ENCODE measurements around the gene CYLD. TPM values are rescaled to one million over a fixed set of nuclear protein-coding genes. Genes with fewer than 3 reads are reported as not detected.

CYLD gene
- total RNA-seq, 4 donors from 2014 or later: 5.2 to 56.5 (median 34.1) TPM

DNA sequence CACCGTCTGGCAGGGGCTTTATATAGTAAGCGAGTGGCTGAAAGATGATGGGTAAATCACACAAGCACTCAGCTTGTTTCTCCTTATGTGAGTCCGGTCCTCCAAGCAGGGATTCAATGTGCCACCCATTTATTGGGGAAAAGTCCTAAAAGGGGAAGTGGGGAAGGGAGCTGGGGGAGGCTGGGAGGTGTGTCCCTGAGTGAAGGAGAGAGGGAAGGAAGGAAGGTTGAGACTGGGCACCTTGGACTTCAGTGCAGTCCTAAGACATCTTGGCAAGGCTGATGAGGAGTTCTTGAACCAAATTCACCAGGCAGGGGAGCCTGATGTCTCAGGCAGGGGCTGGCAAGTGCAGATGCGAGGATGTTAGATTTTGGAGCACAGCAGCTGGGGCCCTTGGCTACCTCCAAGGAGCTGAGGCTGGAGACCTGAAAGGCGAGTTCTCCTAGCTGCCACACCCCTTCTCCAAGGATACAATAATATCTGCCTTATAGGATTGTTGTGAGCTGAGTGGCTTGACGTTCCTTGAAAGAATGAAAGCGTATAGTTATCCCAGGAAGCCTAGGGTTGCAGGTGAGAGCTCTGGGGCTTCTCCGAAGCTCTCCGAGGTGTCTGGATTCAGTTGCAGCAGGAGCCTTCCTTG lies 23.0 kb upstream of the CYLD start:
- no peaks in the 10 kb centered on the region for H3K9me3 ChIP-seq
- in situ Hi-C loops (cut with MboI; ENCODE audit: low pct_ligation_motif_present in 1 of 4, low pct_unique_long_range_greater_than_20kb in 1 of 4, low sequenced_read_pairs in 3 of 4): no loop called here
- intact Hi-C loops (cut with DNase I; ENCODE audit: low total_unique reads): no loop called here
- H3K36me3 ChIP-seq: no peaks in the 10 kb centered on the region
- 67% methylated on average over 9 of the region's 9 CpGs; no CpG with 5 or more reads in 1 of the 2 donors for WGBS, 2 donors (ENCODE audit: low coverage in 1 of 2)
- no peak overlapping the region for H3K4me3 ChIP-seq
- H3K4me1 ChIP-seq: no peaks in the 10 kb centered on the region
- TF ChIP-seq EP300 (IDR thresholded peaks at IDR 0.05; ENCODE audit: low read depth) (no peak), POLR2AphosphoS5 (IDR thresholded peaks at IDR 0.05) (no peak), POLR2A (IDR thresholded peaks at IDR 0.05) (no peak)
- TF ChIP-seq, protein P1, sequence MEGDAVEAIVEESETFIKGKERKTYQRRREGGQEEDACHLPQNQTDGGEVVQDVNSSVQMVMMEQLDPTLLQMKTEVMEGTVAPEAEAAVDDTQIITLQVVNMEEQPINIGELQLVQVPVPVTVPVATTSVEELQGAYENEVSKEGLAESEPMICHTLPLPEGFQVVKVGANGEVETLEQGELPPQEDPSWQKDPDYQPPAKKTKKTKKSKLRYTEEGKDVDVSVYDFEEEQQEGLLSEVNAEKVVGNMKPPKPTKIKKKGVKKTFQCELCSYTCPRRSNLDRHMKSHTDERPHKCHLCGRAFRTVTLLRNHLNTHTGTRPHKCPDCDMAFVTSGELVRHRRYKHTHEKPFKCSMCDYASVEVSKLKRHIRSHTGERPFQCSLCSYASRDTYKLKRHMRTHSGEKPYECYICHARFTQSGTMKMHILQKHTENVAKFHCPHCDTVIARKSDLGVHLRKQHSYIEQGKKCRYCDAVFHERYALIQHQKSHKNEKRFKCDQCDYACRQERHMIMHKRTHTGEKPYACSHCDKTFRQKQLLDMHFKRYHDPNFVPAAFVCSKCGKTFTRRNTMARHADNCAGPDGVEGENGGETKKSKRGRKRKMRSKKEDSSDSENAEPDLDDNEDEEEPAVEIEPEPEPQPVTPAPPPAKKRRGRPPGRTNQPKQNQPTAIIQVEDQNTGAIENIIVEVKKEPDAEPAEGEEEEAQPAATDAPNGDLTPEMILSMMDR (IDR thresholded peaks at IDR 0.05): no peak
- no peak overlapping the region for H3K27ac ChIP-seq
- no peaks in the 10 kb centered on the region for H3K27me3 ChIP-seq
- DNase-seq: peak; percentile 44

DNA sequence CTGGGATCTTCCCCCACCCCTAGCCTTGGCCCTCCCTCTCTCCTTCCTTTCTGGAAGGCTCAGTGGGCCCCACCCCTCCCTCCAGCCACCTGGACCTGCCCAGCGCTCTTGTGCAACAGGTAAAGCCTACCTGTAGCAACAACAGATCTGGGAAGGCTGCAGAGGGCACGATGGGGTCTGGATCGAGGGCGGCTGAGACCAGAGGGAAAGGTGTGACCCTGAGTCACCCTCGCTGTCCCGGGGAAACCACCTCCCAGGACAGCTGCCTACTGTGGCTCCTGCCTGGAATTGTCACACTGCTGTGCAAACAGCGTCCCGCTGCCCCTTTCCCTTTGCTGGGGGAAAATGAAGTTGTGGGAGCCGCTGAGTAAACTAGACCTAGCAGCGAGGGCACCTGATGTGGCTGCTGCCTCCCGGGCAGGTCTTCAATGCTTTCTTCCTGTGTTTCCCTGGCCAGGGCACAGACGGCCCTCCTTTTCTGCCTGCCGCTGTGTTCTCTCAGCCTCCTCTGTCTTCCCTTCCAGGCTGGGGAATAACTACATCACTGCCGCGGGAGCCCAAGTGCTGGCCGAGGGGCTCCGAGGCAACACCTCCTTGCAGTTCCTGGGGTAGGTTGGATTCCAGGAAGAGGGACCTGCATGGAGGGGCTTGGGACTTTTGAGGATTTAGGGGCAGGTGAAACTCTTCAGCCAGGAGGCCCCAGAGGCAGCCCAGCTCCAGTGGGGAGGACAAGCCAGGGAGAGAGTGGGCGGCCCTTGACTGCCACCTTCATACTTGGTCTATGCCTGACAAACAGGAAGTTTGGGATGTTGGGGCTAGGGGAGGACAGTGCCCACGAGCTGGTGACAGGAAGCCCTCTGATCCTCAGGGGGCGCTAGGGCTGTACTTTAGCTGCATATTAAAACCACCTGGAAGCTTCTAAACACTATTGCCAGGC lies 22.2 kb upstream of the CYLD start:
- Histone ChIP-seq H3K4me1 (no peaks in the 10 kb centered on the region), H3K36me3 (no peaks in the 10 kb centered on the region), H3K9me3 (no peaks in the 10 kb centered on the region), H3K27ac (no peak overlapping the region), H3K4me3 (no peak overlapping the region), H3K27me3 (no peaks in the 10 kb centered on the region)
- WGBS, 2 donors (ENCODE audit: low coverage in 1 of 2): 55% methylated on average over 19 of the region's 20 CpGs; no CpG with 5 or more reads in 1 of the 2 donors
- DNase-seq: peak; percentile 66
- in situ Hi-C loops (cut with MboI; ENCODE audit: low pct_ligation_motif_present in 1 of 4, low pct_unique_long_range_greater_than_20kb in 1 of 4, low sequenced_read_pairs in 3 of 4): no loop called here
- TF ChIP-seq EP300 (IDR thresholded peaks at IDR 0.05; ENCODE audit: low read depth) (no peak), POLR2AphosphoS5 (IDR thresholded peaks at IDR 0.05) (no peak), POLR2A (IDR thresholded peaks at IDR 0.05) (no peak)
- TF ChIP-seq, protein P1 (IDR thresholded peaks at IDR 0.05): no peak
- intact Hi-C loops (cut with DNase I; ENCODE audit: low total_unique reads): no loop called here

DNA sequence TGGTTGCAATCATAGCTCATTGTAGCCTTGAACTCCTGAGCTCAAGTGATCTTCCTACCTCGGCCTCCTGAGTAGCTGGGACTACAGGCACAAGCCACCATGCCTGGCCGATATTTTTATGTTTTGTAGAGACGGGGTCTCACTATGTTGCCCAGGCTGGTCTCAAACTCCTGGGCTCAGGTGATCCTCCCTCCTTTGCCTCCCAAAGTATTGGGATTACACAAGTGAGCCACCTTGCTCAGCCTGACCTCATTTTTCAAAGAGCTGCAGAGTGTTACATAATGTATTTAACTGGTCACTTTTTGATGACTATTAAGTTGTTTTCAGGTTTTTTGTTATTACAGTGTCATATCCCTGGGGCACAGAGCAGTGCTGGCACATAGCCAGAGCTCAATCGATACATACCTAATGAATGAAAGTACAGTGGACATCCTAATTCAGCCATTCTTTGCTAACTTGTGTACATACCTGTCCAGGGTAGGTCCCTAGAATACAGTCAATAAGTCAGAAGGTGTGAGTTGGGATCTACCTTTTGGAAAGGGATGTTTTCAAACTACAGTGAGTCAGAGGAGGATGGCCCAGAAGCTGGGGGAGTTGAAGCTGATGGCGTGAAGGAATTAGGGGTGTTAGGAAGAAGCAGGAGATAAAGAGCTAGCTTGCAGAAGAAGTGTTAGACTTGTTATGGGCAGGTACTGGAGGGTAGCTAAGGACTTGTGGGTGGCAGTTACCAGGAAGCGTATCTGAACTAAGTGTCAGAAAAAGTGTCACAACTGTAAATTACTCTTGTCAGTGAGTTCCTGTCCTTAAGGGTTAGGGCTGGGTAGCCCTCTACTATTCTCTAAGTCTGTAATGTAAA lies 20.1 kb upstream of the CYLD start:
- Histone ChIP-seq H3K27me3 (no peaks in the 10 kb centered on the region), H3K36me3 (no peaks in the 10 kb centered on the region), H3K27ac (no peak overlapping the region), H3K9me3 (no peaks in the 10 kb centered on the region), H3K4me3 (no peak overlapping the region), H3K4me1 (no peaks in the 10 kb centered on the region)
- intact Hi-C loops (cut with DNase I; ENCODE audit: low total_unique reads): no loop called here
- 94 to 100% methylated on average over 5 to 6 of the region's 6 CpGs for WGBS, 2 donors (ENCODE audit: low coverage in 1 of 2)
- DNase-seq: no peak
- TF ChIP-seq POLR2A (IDR thresholded peaks at IDR 0.05): no peak
- in situ Hi-C loops (cut with MboI; ENCODE audit: low pct_ligation_motif_present in 1 of 4, low pct_unique_long_range_greater_than_20kb in 1 of 4, low sequenced_read_pairs in 3 of 4): no loop called here

DNA sequence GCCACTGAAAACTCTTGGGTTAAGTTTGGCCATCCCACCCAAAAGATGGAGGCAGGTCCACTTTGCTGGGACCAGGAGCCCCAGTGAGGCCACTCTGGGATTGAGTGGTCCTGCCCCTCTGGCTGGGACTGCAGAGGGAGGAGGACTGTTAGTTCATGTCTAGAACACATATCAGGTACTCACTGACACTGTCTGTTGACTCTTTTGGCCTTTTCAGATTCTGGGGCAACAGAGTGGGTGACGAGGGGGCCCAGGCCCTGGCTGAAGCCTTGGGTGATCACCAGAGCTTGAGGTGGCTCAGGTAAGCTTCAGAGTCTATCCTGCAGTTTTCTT lies 19.5 kb upstream of the CYLD start:
- Histone ChIP-seq H3K9me3 (no peaks in the 10 kb centered on the region), H3K36me3 (no peaks in the 10 kb centered on the region), H3K27me3 (no peaks in the 10 kb centered on the region), H3K27ac (no peak overlapping the region), H3K4me3 (no peak overlapping the region), H3K4me1 (no peaks in the 10 kb centered on the region)
- 100% methylated on average over 1 of the region's 1 CpG; no CpG with 5 or more reads in 1 of the 2 donors for WGBS, 2 donors (ENCODE audit: low coverage in 1 of 2)
- TF ChIP-seq EP300 (IDR thresholded peaks at IDR 0.05; ENCODE audit: low read depth) (no peak), POLR2AphosphoS5 (IDR thresholded peaks at IDR 0.05) (no peak), POLR2A (IDR thresholded peaks at IDR 0.05) (no peak)
- TF ChIP-seq, protein P1 (IDR thresholded peaks at IDR 0.05): no peak
- no peak for DNase-seq
- in situ Hi-C loops (cut with MboI; ENCODE audit: low pct_ligation_motif_present in 1 of 4, low pct_unique_long_range_greater_than_20kb in 1 of 4, low sequenced_read_pairs in 3 of 4): no loop called here
- intact Hi-C loops (cut with DNase I; ENCODE audit: low total_unique reads): no loop called here

All from transverse colon (tissue), 4 donors.